KOPT-K1 (cell line): Measurements from ENCODE around the gene KCNQ1.

Experiments used
- H3K27ac ChIP-seq: fragments of 200-600 bp; sonication (generic); 2 replicates; pipeline ENCODE4 v1.5.1; 2016; ENCODE audit warnings: antibody characterized with exemption, mild to moderate bottlenecking, low read depth, low read length; ENCODE audit not compliant: poor library complexity, severe bottlenecking
- H3K36me3 ChIP-seq: fragments of 200-600 bp; sonication (generic); 2 replicates; pipeline ENCODE4 v1.5.1; 2017; ENCODE audit warnings: antibody characterized with exemption, mild to moderate bottlenecking, low read length, moderate library complexity; ENCODE audit not compliant: insufficient read depth
- H3K9me3 ChIP-seq: fragments of 200-600 bp; sonication (generic); 2 replicates; pipeline ENCODE4 v1.5.1; 2017; ENCODE audit warnings: antibody characterized with exemption, low read length, mild to moderate bottlenecking; ENCODE audit not compliant: insufficient read depth, poor library complexity, severe bottlenecking

Gene KCNQ1

GRCh38 chr11:2427721-2428321 is 17.0 kb upstream of the KCNQ1 start:
- Histone ChIP-seq H3K27ac (no peak overlapping the region), H3K9me3 (no peaks in the 10 kb centered on the region), H3K36me3 (no peaks in the 10 kb centered on the region)

GRCh38 chr11:2428322-2428795 is 16.4 kb upstream of the KCNQ1 start:
- H3K36me3 ChIP-seq: no peaks in the 10 kb centered on the region

GRCh38 chr11:2431395-2431794 is 13.4 kb upstream of the KCNQ1 start:
- Histone ChIP-seq H3K36me3 (no peaks in the 10 kb centered on the region), H3K27ac (no peak overlapping the region), H3K9me3 (no peaks in the 10 kb centered on the region)

More at GRCh38 chr11:2428322-2428795, 16.4 kb upstream of the KCNQ1 start:
- H3K27ac ChIP-seq: no peak overlapping the region
- no peaks in the 10 kb centered on the region for H3K9me3 ChIP-seq

GRCh38 chr11:2432171-2432621 is 12.6 kb upstream of the KCNQ1 start:
- H3K27ac ChIP-seq: no peak overlapping the region
- H3K36me3 ChIP-seq: no peaks in the 10 kb centered on the region
- no peaks in the 10 kb centered on the region for H3K9me3 ChIP-seq

GRCh38 chr11:2432628-2433071 is 12.2 kb upstream of the KCNQ1 start:
- no peaks in the 10 kb centered on the region for H3K36me3 ChIP-seq
- H3K27ac ChIP-seq: no peak overlapping the region
- H3K9me3 ChIP-seq: no peaks in the 10 kb centered on the region

GRCh38 chr11:2433106-2433925 is 11.5 kb upstream of the KCNQ1 start:
- no peaks in the 10 kb centered on the region for H3K36me3 ChIP-seq
- no peak overlapping the region for H3K27ac ChIP-seq
- H3K9me3 ChIP-seq: no peaks in the 10 kb centered on the region

- H3K36me3 ChIP-seq: no peaks in the 10 kb centered on the region
- no peaks in the 10 kb centered on the region for H3K9me3 ChIP-seq
- no peak overlapping the region for H3K27ac ChIP-seq
Observed at GRCh38 chr11:2434008-2434407, 10.8 kb upstream of the KCNQ1 start.

GRCh38 chr11:2434506-2435255 is 10.1 kb upstream of the KCNQ1 start:
- H3K9me3 ChIP-seq: no peaks in the 10 kb centered on the region

GRCh38 chr11:2435288-2436012 is 9.4 kb upstream of the KCNQ1 start:
- Histone ChIP-seq H3K36me3 (no peaks in the 10 kb centered on the region), H3K9me3 (no peaks in the 10 kb centered on the region), H3K27ac (no peak overlapping the region)

More at GRCh38 chr11:2434506-2435255, 10.1 kb upstream of the KCNQ1 start:
- Histone ChIP-seq H3K36me3 (no peaks in the 10 kb centered on the region), H3K27ac (no peak overlapping the region)

- no peaks in the 10 kb centered on the region for H3K9me3 ChIP-seq
- no peak overlapping the region for H3K27ac ChIP-seq
- H3K36me3 ChIP-seq: no peaks in the 10 kb centered on the region
Observed at GRCh38 chr11:2436013-2436520, 8.7 kb upstream of the KCNQ1 start.

- Histone ChIP-seq H3K27ac (no peak overlapping the region), H3K36me3 (no peaks in the 10 kb centered on the region), H3K9me3 (no peaks in the 10 kb centered on the region)
Observed at GRCh38 chr11:2436521-2437031, 8.2 kb upstream of the KCNQ1 start.

- Histone ChIP-seq H3K27ac (no peak overlapping the region), H3K36me3 (no peaks in the 10 kb centered on the region), H3K9me3 (no peaks in the 10 kb centered on the region)
Observed at GRCh38 chr11:2437516-2437915, 7.3 kb upstream of the KCNQ1 start.

GRCh38 chr11:2439820-2440219 is 5.0 kb upstream of the KCNQ1 start:
- H3K27ac ChIP-seq: no peak overlapping the region
- H3K36me3 ChIP-seq: no peaks in the 10 kb centered on the region
- H3K9me3 ChIP-seq: no peaks in the 10 kb centered on the region

- Histone ChIP-seq H3K9me3 (no peaks in the 10 kb centered on the region), H3K27ac (no peak overlapping the region), H3K36me3 (no peaks in the 10 kb centered on the region)
Observed at GRCh38 chr11:2440646-2441045, 4.2 kb upstream of the KCNQ1 start.
